Measurements from ENCODE around the gene COX5A. TPM values are rescaled to one million over a fixed set of nuclear protein-coding genes. Genes with fewer than 3 reads are reported as not detected.
"Not testable (repeated sequence)": the region's sequence is repeated elsewhere in the genome, so short reads cannot be mapped to it uniquely, and the experiment has no call there.

The COX5A gene
- total RNA-seq, 2 donors from 2014 or later, result 90.6 to 101 TPM

DNA sequence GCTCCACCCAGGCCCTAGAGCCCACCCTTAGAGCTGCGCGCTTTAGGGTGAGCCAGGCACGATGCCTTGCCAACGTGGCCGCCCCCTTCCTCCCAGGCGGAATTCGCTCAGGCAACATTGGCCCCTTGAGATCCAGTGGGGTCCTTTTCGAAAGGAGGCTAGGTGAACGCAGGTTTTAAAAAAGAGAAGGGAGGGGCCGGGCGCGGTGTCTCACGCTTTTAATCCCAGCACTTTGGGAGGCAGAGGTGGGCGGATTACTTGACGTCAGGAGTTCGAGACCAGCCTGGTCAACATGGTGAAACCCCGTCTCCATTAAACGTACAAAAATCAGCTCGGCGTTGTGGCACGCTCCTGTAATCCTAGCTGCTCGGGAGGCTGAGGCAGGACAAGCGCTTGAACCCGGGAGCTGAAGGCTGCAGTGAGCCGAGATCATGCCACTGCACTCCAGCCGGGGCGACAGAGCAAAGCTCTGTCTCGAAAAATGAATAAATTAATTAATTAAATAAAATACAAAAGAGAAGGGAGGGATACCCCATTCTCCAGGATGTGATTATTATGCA is 19.7 kb upstream of the COX5A start:
- DNase-seq (ENCODE audit: low spot score), result no peak
- intact Hi-C loops (cut with DNase I), result loop anchor here (10.0 kb wide), 2 partner anchors 183 to 247 kb away; partner anchors contain the start of gene C15orf39 (in 1 of the 2)

DNA sequence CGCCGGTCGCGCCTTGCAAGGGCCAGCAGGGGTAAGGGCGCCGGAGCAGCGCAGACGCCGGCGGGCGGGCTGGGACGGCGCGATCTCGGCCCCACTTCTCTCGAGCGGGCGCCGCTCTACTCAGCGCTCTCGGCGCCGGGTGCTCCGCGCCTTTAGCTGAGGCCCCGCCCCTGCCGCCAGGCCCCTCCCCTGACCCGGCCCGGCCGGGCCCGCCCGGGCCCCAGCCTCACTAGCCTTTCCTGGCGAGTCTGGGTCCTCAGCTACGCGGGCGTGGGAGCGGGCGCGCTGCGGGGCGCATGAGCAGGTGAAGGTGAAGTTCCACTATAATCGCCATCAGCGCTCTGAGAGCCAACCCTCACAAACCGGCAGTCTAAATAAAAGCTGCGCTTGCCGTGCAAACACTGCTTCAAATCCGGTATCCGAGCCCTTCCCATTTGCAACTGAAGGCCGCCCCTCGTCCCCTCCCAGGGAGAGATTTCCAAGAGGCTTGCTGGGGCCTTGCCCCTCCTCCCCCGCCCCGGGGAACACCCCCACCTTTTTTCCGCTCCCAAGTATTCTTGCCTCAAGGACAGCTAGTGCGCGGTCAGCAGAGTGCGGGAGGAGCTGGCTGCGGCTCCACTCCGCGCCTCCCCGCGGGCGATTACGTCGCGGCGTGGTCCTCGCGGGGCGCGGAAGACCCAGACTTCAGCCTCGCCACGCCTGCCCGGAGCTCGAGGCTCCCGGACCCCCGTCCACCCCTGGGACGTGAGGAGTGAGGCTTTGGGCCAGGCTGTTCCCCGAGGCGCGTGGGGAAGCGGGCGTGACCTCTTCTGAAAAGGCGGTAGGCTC is 19.0 kb upstream of the COX5A start, which contains the start of gene RPP25:
RPP25 (minus strand) TSS at position 125 of the 828 bp plus-strand sequence. CDS start 189 bp downstream, outside the sequence.
- DNase-seq (ENCODE audit: low spot score), result peak; percentile 93
- intact Hi-C loops (cut with DNase I), result loop anchor here (10.0 kb wide), 2 partner anchors 182 to 248 kb away; partner anchors contain the start of gene C15orf39 (in 1 of the 2)

DNA sequence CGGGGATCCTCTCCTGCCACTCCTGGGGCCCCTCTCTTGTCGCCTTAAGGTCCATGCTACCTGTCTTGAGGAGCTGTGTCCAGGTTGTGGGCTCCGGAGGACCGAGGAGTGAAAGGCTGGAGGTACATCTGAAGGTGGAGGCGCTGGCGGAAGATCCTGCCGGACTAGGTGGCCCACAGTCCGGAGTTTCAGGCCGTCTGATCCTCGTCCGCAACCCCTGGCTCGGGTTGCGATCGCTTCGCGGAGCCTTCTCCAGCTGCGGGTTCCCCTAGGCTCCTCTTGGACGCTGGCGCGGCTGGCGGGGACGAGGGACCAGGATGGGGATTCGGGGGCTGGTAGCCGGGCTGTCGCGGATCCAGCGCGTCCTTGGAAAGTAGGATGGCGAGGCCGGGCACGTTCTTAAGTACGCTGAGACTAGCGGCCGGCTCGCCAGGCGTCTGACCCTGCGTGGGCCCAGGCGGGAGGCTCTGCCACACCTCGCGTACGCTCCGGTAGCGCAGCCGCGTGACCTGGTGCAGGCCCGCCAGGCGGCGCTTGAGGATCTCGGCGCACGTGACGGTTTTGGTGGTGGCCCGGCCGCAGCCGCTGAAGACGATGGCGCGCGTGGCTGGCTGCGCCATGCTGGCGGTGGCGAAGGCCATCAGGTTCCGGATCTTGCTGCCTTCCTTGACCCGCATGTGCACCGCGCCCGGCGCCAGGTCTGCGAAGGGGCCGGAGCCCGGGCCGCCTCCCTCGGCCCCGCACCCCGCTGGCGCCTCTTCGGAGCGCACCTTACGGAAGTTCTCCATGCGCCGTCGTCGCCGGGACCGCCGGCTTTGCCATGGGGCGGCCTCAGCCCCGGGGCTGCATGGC is 18.1 kb upstream of the COX5A start:
- intact Hi-C loops (cut with DNase I), result loop anchor here (10.0 kb wide), 2 partner anchors 181 to 249 kb away; partner anchors contain the start of gene C15orf39 (in 1 of the 2)
- peak; percentile 94 for DNase-seq (ENCODE audit: low spot score)

DNA sequence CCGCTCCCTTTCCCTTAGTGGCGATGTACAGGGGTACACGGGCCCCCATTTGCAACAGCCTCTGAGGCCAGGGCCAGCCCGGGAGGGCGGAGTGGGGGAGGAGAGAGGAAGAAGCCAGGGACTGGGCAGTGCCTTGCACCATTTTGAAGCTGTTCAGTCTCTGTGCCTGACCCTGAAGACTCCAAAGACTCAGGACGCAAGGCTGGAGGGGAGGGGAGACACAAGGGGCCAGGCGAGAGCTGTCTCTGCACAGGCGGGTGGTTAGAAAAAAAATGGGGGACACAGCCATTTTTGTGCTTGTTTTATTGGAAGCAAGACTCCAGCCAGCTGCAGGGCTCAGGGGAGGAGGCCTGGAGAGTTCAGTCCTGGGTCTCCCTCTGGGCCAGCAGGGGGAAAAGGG is 17.1 kb upstream of the COX5A start:
- intact Hi-C loops (cut with DNase I), result loop anchor here (10.0 kb wide), 2 partner anchors 180 to 250 kb away; partner anchors contain the start of gene C15orf39 (in 1 of the 2)
- no peak for DNase-seq (ENCODE audit: low spot score)

DNA sequence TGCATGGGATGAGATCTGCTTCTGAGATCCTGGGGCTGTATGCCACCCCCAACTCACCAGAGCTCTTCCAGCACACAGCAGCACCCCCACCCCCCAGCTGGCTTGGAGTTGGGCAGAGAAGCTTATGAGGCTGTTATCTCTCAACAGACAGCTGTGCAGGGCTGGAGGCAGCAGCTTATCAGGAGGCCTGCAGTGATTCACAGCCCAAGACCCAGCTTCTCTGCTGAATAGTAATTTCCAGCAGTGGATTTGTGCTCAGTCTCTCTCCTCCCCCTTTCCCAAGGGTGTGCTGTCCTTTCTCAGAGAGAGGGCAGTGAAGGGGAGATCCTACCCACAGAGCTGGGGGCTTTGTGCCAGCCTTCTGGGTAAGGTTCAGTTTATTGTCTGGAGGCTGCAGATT is 16.6 kb upstream of the COX5A start:
- DNase-seq (ENCODE audit: low spot score), result no peak
- intact Hi-C loops (cut with DNase I), result loop anchor here (10.0 kb wide), 2 partner anchors 180 to 250 kb away; partner anchors contain the start of gene C15orf39 (in 1 of the 2)

DNA sequence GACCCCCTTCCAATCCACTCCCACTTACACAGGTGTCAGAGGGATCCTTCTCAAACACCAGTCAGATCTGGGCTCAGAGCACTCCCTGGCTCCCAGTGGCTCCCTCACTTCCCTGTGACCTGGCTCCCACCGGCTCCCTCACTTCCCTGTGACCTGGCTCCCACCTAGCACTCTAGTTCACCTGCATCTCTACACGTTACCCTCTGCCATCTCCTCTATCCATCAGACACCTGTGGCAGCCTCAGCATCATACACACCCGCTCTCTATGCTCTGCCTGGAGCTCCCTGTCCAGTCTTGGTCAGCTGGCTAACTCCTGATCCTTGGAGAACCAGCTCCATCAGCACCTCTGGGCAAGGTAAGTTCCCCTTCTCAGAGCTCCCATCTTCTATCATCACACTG is 13.1 kb upstream of the COX5A start:
- intact Hi-C loops (cut with DNase I), result loop anchor here (10.0 kb wide), 2 partner anchors 176 to 254 kb away; partner anchors contain the start of gene C15orf39 (in 1 of the 2)
- no peak for DNase-seq (ENCODE audit: low spot score)

DNA sequence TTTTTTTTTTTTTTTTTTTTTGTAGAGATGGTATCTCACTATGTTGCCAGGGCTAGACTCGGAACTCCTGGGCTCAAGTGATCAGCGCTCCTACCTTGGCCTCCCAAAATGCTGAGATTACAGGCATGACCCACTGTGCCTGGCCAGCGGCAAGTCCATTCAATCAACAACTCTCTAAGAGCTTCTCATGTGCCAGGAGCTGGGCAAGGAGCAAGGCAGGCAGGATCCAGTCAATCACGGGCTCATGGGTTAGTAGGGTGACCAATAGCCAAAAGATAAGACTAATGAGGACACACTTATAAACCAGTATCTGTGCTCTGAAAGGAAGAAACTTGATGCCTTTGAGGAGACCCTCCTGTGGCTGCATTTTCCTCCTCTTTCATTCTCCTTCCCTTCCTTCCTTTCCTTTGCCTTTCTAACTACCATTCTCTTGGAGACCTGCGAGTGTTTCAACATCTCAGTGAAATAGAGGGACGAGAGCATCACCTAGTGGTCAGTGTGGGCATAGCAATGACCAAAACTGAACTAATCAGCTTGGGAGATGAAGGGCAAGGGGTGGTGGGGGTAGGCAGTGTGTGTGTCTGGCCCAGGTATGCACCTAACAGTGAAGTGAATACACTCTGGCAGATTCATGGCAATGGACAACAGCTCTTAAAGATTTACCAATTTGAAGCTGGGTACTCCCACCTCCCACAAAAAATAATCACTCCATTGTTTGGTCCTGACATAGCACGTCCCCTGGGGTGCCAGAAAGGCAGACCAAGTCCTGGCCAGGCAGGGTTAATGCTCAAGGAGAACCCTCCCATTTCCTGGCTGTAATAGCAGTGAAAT is 12.4 kb upstream of the COX5A start:
- intact Hi-C loops (cut with DNase I), result loop anchor here (10.0 kb wide), 2 partner anchors 175 to 255 kb away; partner anchors contain the start of gene C15orf39 (in 1 of the 2)
- DNase-seq (ENCODE audit: low spot score), result no peak

DNA sequence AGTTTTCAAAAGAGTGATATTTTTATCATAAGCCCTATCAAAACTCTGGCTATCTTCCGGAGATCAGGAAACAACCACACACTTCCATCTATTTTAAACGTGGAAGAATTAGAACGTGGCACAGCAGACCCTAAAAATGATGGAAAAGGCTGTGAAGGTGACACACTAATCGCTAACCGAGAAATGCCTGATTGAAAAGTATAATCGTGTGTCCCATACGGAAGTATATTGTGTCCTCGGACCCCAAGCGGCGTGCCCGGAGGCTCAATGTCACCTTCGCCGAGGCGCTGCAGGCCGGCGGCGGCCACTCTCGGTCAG is 642 bp downstream of the COX5A start:
- DNase-seq (ENCODE audit: low spot score), result no peak
- intact Hi-C loops (cut with DNase I), result no loop called here

DNA sequence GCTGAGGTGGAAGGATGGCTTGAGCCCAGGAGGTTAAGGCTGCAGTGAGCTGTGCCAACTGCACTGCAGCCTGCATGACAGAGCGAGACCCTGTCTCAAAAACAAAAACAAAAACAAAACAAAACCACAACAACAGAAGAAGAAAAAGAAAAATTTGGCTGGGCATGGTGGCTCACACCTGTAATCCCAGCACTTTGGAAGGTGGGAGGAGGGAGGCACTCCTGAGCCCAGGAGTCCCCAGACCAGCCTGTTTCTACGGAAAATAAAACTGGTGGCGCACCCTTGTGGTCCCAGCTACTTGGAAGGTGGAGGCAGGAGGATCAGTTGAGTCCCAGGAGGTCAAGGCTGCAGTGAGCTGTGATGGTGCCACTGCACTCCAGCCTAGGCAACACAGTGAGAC is 2.7 kb downstream of the COX5A start:
- intact Hi-C loops (cut with DNase I), result not testable (repeated sequence)

DNA sequence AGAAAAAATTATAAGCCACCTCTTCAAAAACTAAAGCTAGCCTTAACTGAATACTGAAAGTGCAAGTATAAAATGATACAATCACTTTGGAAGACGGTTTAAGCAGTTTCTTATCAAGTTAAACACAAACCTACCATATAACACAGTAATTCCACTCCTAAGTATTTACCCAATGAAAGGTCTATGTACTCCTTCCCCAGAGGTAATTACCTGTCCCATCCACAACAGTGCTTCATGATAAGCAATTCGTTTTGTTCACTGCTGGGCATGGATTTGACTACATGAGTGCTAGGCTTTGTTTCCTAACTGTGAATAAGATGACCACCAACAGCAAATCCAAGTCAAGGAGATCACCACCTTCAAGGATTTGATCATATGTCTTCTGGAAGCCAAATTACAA is 4.3 kb downstream of the COX5A start:
- no peak for DNase-seq (ENCODE audit: low spot score)
- intact Hi-C loops (cut with DNase I), result no loop called here

More for the DNA sequence above, 2.7 kb downstream of the COX5A start:
- DNase-seq (ENCODE audit: low spot score), result peak; percentile 19

DNA sequence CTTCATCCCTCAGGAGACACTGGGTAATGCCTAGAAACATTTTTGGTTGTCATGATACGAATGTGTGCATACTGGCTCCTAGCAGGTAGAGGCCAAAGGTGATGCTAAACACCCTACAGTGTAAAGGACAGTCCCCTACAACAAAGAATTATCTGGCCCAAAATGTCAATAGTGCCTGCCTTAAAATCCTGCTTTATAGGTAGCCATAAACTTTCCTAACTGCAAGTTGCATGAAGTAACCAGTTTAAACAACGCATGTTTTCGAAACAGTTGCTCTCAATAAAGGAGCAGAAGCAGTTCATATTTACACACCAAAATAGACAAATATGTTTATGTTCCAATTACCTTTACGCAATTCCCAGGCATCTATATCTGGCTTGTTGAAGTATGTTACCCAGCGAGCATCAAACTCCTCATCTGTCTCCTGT is 9.1 kb downstream of the COX5A start:
- intact Hi-C loops (cut with DNase I), result no loop called here

DNA sequence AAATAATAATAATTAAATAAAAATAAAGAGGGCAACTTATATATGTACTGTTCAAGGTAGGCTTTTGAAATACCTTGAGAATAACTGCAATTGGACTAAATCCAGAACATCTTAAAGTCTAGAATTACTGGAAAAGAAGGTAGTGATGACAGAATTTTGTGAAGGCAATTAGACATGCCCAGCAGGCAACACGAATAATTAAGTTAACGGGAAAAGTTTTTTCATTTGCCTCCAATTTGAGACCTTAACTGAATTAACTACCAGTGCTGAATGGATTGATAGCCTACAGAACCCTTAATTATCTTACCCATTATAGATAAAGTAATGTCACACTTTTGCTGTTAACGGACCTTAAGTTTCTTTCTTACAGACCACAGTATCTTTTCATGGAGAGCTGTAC is 13.3 kb downstream of the COX5A start:
- intact Hi-C loops (cut with DNase I), result no loop called here
- DNase-seq (ENCODE audit: low spot score), result no peak

More for the DNA sequence above, 9.1 kb downstream of the COX5A start:
- no peak for DNase-seq (ENCODE audit: low spot score)

DNA sequence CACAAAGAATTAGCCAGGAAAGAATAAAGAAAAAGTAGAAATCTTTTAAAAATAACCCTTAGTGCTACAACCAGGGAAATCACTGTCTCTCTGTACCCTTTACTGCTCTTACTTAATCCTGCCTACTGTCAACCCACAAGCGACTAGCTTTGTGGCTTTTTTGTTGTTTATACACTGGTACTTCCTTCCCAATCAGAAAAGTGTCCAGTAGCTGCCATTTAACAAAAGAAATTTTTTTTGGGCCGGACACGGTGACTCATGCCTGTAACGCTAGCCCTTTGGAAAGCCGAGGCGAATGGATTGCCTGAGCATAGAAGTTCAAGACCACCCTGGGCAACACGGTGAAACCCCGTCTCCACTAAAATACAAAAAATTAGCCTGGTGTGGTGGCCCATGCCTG is 17.4 kb downstream of the COX5A start:
- DNase-seq (ENCODE audit: low spot score), result peak; percentile 32
- intact Hi-C loops (cut with DNase I), result no loop called here

DNA sequence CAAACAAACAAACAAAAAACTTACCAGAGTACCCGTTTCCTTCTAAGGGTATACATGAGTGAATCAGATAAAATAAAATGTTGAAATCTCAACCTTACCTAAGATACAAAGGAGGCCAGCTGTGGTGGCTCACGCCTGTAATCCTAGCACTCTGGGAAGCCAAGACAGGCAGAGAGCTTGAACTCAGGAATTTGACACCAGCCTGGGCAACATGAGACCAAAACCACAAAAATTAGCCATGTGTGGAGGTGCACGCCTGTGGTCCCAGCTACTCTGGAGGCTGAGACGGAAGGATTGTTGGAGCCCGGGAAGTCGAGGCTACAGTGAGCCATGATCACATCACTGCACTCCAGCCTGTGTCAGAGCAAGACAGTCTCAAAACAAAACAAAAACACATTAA is 20.2 kb downstream of the COX5A start:
- intact Hi-C loops (cut with DNase I), result no loop called here
- DNase-seq (ENCODE audit: low spot score), result peak; percentile 7

DNA sequence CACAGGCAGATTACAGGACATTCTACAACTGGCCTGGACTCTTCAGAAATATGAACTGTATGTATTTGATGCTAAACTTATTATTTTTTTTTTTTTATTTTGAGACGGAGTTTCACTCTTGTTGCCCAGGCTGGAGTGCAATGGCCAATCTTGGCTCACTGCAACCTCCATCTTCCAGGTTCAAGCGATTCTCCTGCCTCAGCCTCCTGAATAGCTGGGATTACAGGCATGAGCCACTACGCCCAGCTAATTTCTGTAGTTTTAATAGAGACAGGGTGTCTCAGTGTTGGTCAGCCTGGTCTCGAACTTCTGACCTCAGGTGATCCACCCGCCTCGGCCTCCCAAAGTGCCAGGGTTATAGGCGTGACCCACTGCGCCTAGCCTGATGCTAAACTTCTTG is 24.1 kb downstream of the COX5A start:
- intact Hi-C loops (cut with DNase I), result not testable (repeated sequence)
- DNase-seq (ENCODE audit: low spot score), result peak; percentile 8

DNA sequence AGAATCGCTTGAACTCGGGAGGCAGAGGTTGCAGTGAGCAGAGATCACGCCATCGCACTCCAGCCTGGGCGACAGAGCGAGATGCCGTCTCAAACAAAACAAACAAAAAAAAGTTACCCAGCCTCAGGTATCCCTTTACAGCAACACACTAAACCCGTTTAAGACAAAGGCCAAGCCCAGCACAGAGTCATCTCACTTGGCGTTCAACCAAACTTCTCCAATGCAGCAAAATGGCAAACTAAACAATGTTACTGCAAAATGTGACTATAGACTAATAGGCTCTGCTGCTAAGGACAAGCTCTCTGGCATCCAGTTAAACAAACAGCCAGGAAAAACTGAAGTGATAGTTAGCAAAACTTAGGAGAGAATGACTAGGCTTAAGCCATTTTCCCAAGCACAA is 24.8 kb downstream of the COX5A start:
- no peak for DNase-seq (ENCODE audit: low spot score)
- intact Hi-C loops (cut with DNase I), result no loop called here

DNA sequence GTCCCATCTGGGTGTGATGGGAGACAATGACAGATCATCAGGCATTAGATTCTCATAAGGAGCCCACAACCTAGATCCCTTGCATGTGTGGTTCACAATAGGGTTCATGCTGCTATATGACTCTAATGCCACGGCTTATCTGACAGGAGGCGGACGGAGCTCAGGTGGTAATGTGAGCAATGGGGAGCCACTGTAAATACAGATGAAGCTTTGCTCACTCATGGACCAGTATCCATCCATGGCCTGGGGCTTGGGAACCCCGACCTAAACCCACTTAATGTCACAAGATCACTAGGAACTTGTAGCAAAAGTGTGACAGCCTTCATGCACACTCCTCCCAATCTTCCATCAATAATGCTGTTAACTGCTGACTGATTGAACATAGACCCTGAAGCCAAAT is 29.2 kb downstream of the COX5A start:
- no peak for DNase-seq (ENCODE audit: low spot score)
- intact Hi-C loops (cut with DNase I), result no loop called here

DNA sequence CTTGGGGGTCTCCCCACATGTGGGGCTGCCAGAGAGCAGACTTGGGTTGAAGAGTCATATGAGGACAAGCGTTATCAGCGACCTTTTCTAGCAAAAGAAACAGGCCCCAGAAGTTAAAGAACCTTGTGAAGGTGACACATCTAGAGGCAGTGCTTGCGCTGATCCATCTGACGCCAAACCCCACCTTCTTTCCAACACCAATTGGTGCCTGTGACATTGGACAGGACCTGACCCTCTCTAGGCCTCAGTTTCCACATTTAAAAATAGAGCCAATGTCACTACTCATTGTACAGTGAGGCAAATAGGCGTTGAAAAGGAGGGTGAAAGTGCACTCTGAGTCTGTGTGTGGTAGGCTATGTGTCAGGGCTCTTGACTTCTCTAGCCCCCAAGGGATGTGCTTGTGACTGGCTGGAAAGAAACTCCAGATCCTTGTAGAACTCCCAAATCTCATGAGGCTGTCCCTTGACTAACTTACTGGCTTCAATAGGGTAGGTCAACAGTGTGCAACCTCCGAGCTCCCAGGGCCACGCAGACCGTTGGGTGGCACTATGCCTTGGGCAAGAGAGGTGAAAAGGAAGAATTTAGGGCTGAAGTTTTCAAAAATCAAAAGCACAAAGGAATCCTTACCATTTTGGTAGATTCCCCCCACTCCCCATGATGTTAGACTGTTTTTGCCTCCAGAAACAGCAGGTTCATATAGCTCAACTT is 30.6 kb downstream of the COX5A start:
- intact Hi-C loops (cut with DNase I), result no loop called here

More for the DNA sequence above, 30.6 kb downstream of the COX5A start:
- no peak for DNase-seq (ENCODE audit: low spot score)
